ENCODE data around the gene JPT1. TPM values are rescaled to one million over a fixed set of nuclear protein-coding genes. Genes with fewer than 3 reads are reported as not detected.

Gene JPT1
- total RNA-seq, 1 donor from 2014 or later: 72.9 TPM

GRCh38 chr17:75188614-75189013, 34.3 kb upstream of the JPT1 start:
- POLR2A ChIA-PET: no interaction called here
- no peak for TF ChIP-seq CTCF (IDR thresholded peaks at IDR 0.05)
- Mint-ChIP-seq H3K4me3 (no peak overlapping the region), H3K4me1 (peaks cover 10% of the 10 kb centered on the region), H3K27me3 (no peaks in the 10 kb centered on the region), H3K27ac (no peak overlapping the region), H3K36me3 (ENCODE audit: low read depth) (no peaks in the 10 kb centered on the region), H3K9me3 (no peaks in the 10 kb centered on the region)
- no peak for DNase-seq
- intact Hi-C loops (cut with micrococcal nuclease): loop anchor here (10.0 kb wide), 1 partner anchor 216 kb away; the partner anchor contains the start of gene GRB2
- CTCF ChIA-PET: interaction anchor here (0.7 to 1.9 kb wide), 3 partner anchors 13 to 74 kb away, joined by 3 to 7 read pairs (median 3); partner anchors contain the start of gene GGA3
- ATAC-seq (ENCODE audit: low read depth): no peak

GRCh38 chr17:75183999-75184884, 29.9 kb upstream of the JPT1 start:
- intact Hi-C loops (cut with micrococcal nuclease): loop anchor here (1.0 to 10.0 kb wide), 11 partner anchors 21 to 673 kb away; partner anchors contain the start of genes ATP5PD, GGA3, GRB2 and HID1
- Mint-ChIP-seq H3K36me3 (ENCODE audit: low read depth) (peaks cover 17% of the 10 kb centered on the region), H3K27ac (peak overlapping the region; percentile 97), H3K9me3 (no peaks in the 10 kb centered on the region), H3K27me3 (no peaks in the 10 kb centered on the region), H3K4me3 (peak overlapping the region; percentile 86), H3K4me1 (peaks cover 37% of the 10 kb centered on the region)
- ChIA-PET CTCF (interaction anchor here (1.1 kb wide), 1 partner anchor 18 kb away, joined by 7 read pairs; no protein-coding TSS in a partner anchor), POLR2A (interaction anchor here (0.6 to 2.9 kb wide), 12 partner anchors 10 to 201 kb away, joined by 3 to 19 read pairs (median 8); partner anchors contain the start of genes ARMC7, MRPL58, NT5C and SLC25A19)
- DNase-seq: no peak
- no peak for ATAC-seq (ENCODE audit: low read depth)
- TF ChIP-seq CTCF (IDR thresholded peaks at IDR 0.05): no peak

GRCh38 chr17:75182569-75183436, 28.5 kb upstream of the JPT1 start, which contains the start of gene SUMO2:
Gene SUMO2 (minus strand): TSS chr17:75182959. CDS start chr17:75182834, 125 bp downstream.
- CTCF ChIA-PET: interaction anchor here (1.0 to 1.3 kb wide), 2 partner anchors 20 to 69 kb away, joined by 3 to 5 read pairs; no protein-coding TSS in a partner anchor
- no peaks in the 10 kb centered on the region for H3K27me3 Mint-ChIP-seq
- DNase-seq (peak; percentile 96), ATAC-seq (ENCODE audit: low read depth) (peak; percentile 82)
- peaks cover 38% of the 10 kb centered on the region for H3K4me1 Mint-ChIP-seq
- TF ChIP-seq CTCF (IDR thresholded peaks at IDR 0.05): no peak
- intact Hi-C loops (cut with micrococcal nuclease): loop anchor here (1.0 to 10.0 kb wide), 12 partner anchors 22 to 674 kb away; partner anchors contain the start of genes ATP5PD, GGA3, GRB2 and HID1
- peak within 1 kb of the TSS; percentile 86 for H3K4me3 Mint-ChIP-seq
- no peaks in the 10 kb centered on the region for H3K9me3 Mint-ChIP-seq
- peak within 1 kb of the TSS; percentile 97 for H3K27ac Mint-ChIP-seq
- POLR2A ChIA-PET: interaction anchor here (0.6 to 2.9 kb wide), 18 partner anchors 8 to 199 kb away, joined by 3 to 19 read pairs (median 6); partner anchors contain the start of genes ARMC7, ATP5PD, GGA3 and JPT1
- peaks cover 28% of the 10 kb centered on the region for H3K36me3 Mint-ChIP-seq (ENCODE audit: low read depth)

- TF ChIP-seq CTCF (IDR thresholded peaks at IDR 0.05): no peak
- H3K36me3 Mint-ChIP-seq (ENCODE audit: low read depth): peaks cover 31% of the 10 kb centered on the region
- peak overlapping the region; percentile 83 for H3K4me3 Mint-ChIP-seq
- H3K4me1 Mint-ChIP-seq: peaks cover 38% of the 10 kb centered on the region
- intact Hi-C loops (cut with micrococcal nuclease): loop anchor here (1.0 to 10.0 kb wide), 9 partner anchors 50 to 675 kb away; partner anchors contain the start of genes ATP5PD, GGA3, GRB2 and HID1
- ChIA-PET POLR2A (interaction anchor here (0.7 to 2.9 kb wide), 6 partner anchors 9 to 169 kb away, joined by 3 to 19 read pairs (median 8); partner anchors contain the start of genes ARMC7, MIF4GD and MRPL58), CTCF (no interaction called here)
- H3K27ac Mint-ChIP-seq: peak overlapping the region; percentile 83
- DNase-seq (no peak), ATAC-seq (ENCODE audit: low read depth) (peak; percentile 5)
- no peaks in the 10 kb centered on the region for H3K27me3 Mint-ChIP-seq
- no peaks in the 10 kb centered on the region for H3K9me3 Mint-ChIP-seq
Measured at GRCh38 chr17:75182319-75182568, 27.9 kb upstream of the JPT1 start.

Measured in activated B cell treated with CpG ODN at 0.5 μM for 24 hours (primary cell).